Stimulated activated CD4-positive, alpha-beta T cell treated with anti-CD3 and anti-CD28 coated beads, Interleukin-15, amount 100 ng/mL, for 48 hours (primary cell): ENCODE measurements around the gene RALGPS1.
"Not testable (repeated sequence)": the region's sequence is repeated elsewhere in the genome, so short reads cannot be mapped to it uniquely, and the experiment has no call there.

Experiments used
- DNase-seq, 2 donors: peaks; one replicate each; pipeline ENCODE4 v3.0.0-alpha.2; 2020; ENCODE audit warnings: low read depth in 2 of 2

Gene RALGPS1

GRCh38 chr9:127155314-127155960 lies 240.9 kb downstream of the RALGPS1 start:
- DNase-seq, result no peak

GRCh38 chr9:127158786-127159324 lies 244.3 kb downstream of the RALGPS1 start:
- no peak for DNase-seq

- DNase-seq, result no peak
Measured at GRCh38 chr9:127159325-127159801, 244.8 kb downstream of the RALGPS1 start.

- DNase-seq, result no peak
Measured at GRCh38 chr9:127159949-127160610, 245.5 kb downstream of the RALGPS1 start.

GRCh38 chr9:127161081-127161624 lies 246.6 kb downstream of the RALGPS1 start:
- no peak for DNase-seq

- no peak for DNase-seq
Measured at GRCh38 chr9:127162046-127162863, 247.7 kb downstream of the RALGPS1 start.

- DNase-seq, result no peak
Measured at GRCh38 chr9:127162864-127163365, 248.3 kb downstream of the RALGPS1 start.

- DNase-seq, result no peak
Measured at GRCh38 chr9:127163409-127163808, 248.8 kb downstream of the RALGPS1 start.

- DNase-seq, result no peak
Measured at GRCh38 chr9:127165116-127165515, 250.5 kb downstream of the RALGPS1 start.

GRCh38 chr9:127166111-127166510 lies 251.5 kb downstream of the RALGPS1 start:
- DNase-seq, result no peak

GRCh38 chr9:127166651-127167524 lies 252.3 kb downstream of the RALGPS1 start:
- no peak for DNase-seq

- no peak for DNase-seq
Measured at GRCh38 chr9:127167560-127168326, 253.2 kb downstream of the RALGPS1 start.

GRCh38 chr9:127168756-127169574 lies 254.4 kb downstream of the RALGPS1 start:
- no peak for DNase-seq

GRCh38 chr9:127169575-127169883 lies 254.9 kb downstream of the RALGPS1 start:
- no peak for DNase-seq

GRCh38 chr9:127170103-127170502 lies 255.5 kb downstream of the RALGPS1 start:
- DNase-seq, result no peak

- no peak for DNase-seq
Measured at GRCh38 chr9:127170652-127171051, 256.1 kb downstream of the RALGPS1 start.

GRCh38 chr9:127171348-127171747 lies 256.8 kb downstream of the RALGPS1 start:
- not testable (repeated sequence) for DNase-seq

- DNase-seq, result no peak
Measured at GRCh38 chr9:127172066-127172707, 257.6 kb downstream of the RALGPS1 start.

GRCh38 chr9:127173063-127173462 lies 258.5 kb downstream of the RALGPS1 start:
- no peak for DNase-seq
